Hepatocyte (in vitro differentiated cells): ENCODE results near the gene SNX9.

ENCODE experiments used
- CTCF ChIP-seq: fragments of 200-600 bp; sonication (generic); IDR thresholded peaks from 2 replicates; pipeline ENCODE4 v1.5.1; 2016; ENCODE audit warnings: antibody characterized with exemption, mild to moderate bottlenecking; ENCODE audit not compliant: poor library complexity
- EZH2 ChIP-seq: fragments of 200-600 bp; sonication (generic); IDR thresholded peaks from 2 replicates; pipeline ENCODE4 v1.6.1; 2016; ENCODE audit warnings: antibody characterized with exemption, mild to moderate bottlenecking, borderline replicate concordance
- EZH2phosphoT487 ChIP-seq: fragments of 200-600 bp; sonication (generic); IDR thresholded peaks from one replicate; pipeline ENCODE4 v1.6.1; 2018; ENCODE audit warnings: antibody characterized with exemption, mild to moderate bottlenecking, low read depth, moderate library complexity; ENCODE audit not compliant: unreplicated experiment, severe bottlenecking

DNA sequence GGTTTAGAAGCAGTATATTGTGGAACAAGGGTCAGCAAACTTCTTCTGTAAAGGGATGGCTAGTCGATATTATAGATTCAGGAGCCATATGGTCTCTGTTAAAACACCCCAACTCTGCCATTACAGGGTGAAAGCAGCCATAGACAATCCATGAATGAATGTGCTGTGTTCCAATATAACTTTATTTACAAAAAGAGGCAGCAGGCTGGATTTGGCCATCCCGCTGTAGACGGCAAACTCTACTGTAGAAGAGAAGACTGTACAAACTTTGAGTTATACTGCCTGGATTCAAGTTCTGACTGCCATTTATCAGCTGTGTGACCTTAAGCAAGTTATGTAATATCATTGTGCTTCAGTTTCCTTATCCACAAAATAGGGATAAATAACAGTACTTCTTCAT lies 33.7 kb upstream of the SNX9 start:
- TF ChIP-seq CTCF, result no peak
- TF ChIP-seq EZH2, result no peak
- no peak for TF ChIP-seq EZH2phosphoT487
